Fibroblast of lung (primary cell): ENCODE results near the gene ABCD4. TPM values are rescaled to one million over a fixed set of nuclear protein-coding genes. Genes with fewer than 3 reads are reported as not detected.

Experiments used
- DNase-seq, 2 donors: peaks; one replicate each; pipeline versions ENCODE4 v3.0.0 to v3.0.0-alpha.2; 2010; ENCODE audit warnings: low read depth in 2 of 2
- H2AFZ ChIP-seq: 2 replicates; pipeline ENCODE4 v1.5.1; 2012; ENCODE audit warnings: low read length, control low read depth, inconsistent platforms
- H3K27ac ChIP-seq: 2 replicates; pipeline ENCODE4 v1.5.1; 2011; ENCODE audit warnings: low read length, control low read depth; ENCODE audit not compliant: insufficient read depth
- H3K27me3 ChIP-seq: 2 replicates; pipeline ENCODE4 v1.5.1; 2011; ENCODE audit warnings: mild to moderate bottlenecking, low read length; ENCODE audit not compliant: control insufficient read depth, insufficient read depth
- H3K36me3 ChIP-seq: 2 replicates; pipeline ENCODE4 v1.5.1; 2011; ENCODE audit warnings: low read length; ENCODE audit not compliant: control insufficient read depth, insufficient read depth
- H3K4me1 ChIP-seq: 2 replicates; pipeline ENCODE4 v1.5.1; 2011; ENCODE audit warnings: low read length; ENCODE audit not compliant: control insufficient read depth, insufficient read depth; ENCODE audit errors: extremely low read depth
- H3K4me2 ChIP-seq: 2 replicates; pipeline ENCODE4 v1.5.1; 2011; ENCODE audit warnings: low read length, control low read depth; ENCODE audit not compliant: insufficient read depth; ENCODE audit errors: extremely low read depth
- H3K4me3 ChIP-seq, 4 experiments: fragments of 200-600 bp in 1 of 4; sonication (generic) in 1 of 4; replicated peaks in 1 of 4; 2 replicates each; pipeline ENCODE4 v1.5.1; 2011 to 2016; ENCODE audit warnings: low read length in 4 of 4, low read depth in 3 of 4, mild to moderate bottlenecking in 3 of 4, control low read depth in 2 of 4, inconsistent platforms in 1 of 4, mixed read lengths in 1 of 4; ENCODE audit not compliant: insufficient read depth in 1 of 4; ENCODE audit errors: control extremely low read depth in 1 of 4
- H3K79me2 ChIP-seq: 2 replicates; pipeline ENCODE4 v1.5.1; 2012; ENCODE audit warnings: mild to moderate bottlenecking, low read length, inconsistent platforms; ENCODE audit not compliant: control insufficient read depth, insufficient read depth
- H3K9ac ChIP-seq: 2 replicates; pipeline ENCODE4 v1.5.1; 2011; ENCODE audit warnings: mild to moderate bottlenecking, low read length, control low read depth; ENCODE audit not compliant: insufficient read depth
- H3K9me3 ChIP-seq: 2 replicates; pipeline ENCODE4 v1.5.1; 2012; ENCODE audit warnings: low read depth, low read length; ENCODE audit not compliant: control insufficient read depth, insufficient read depth
- H4K20me1 ChIP-seq: 2 replicates; pipeline ENCODE4 v1.5.1; 2011; ENCODE audit warnings: low read length; ENCODE audit not compliant: control insufficient read depth, insufficient read depth; ENCODE audit errors: extremely low read depth
- EZH2 ChIP-seq: IDR thresholded peaks from 2 replicates; pipeline ENCODE4 v1.5.1; 2012; ENCODE audit warnings: low read length, control low read depth, mild to moderate bottlenecking; ENCODE audit errors: missing control alignments
- polyA plus RNA-seq, 2 donors: library from polyadenylated mRNA; depleted of rRNA in 1 of 2; stranded (reverse) in 1 of 2; unstranded in 1 of 2; fragments of >200 nt; gene quantifications; 2 replicates each; pipeline ENCODE4 v1.2.1, GENCODE V29; 2011 to 2012; ENCODE audit warnings: missing spikeins in 1 of 2
- total RNA-seq: library from RNA; depleted of rRNA; stranded (reverse); fragments of >200 nt; gene quantifications from 2 replicates; pipeline ENCODE4 v1.2.1, GENCODE V29; 2014
- TF ChIP-seq, protein P1 (sequence below), 2 donors: IDR thresholded peaks in 1 of 2; conservative IDR thresholded peaks in 1 of 2; 1 replicate in 1 of 2; 2 replicates in 1 of 2; pipeline ENCODE4 v1.5.1; 2011 to 2012; ENCODE audit warnings: low read length in 2 of 2, control low read depth in 1 of 2, inconsistent platforms in 1 of 2, low read depth in 1 of 2, mild to moderate bottlenecking in 1 of 2

The ABCD4 gene
- total and polyA plus RNA-seq, 2 donors (not counting 1 experiment from before 2014, with no cell fraction given): 12.6 to 26.9 TPM

DNA sequence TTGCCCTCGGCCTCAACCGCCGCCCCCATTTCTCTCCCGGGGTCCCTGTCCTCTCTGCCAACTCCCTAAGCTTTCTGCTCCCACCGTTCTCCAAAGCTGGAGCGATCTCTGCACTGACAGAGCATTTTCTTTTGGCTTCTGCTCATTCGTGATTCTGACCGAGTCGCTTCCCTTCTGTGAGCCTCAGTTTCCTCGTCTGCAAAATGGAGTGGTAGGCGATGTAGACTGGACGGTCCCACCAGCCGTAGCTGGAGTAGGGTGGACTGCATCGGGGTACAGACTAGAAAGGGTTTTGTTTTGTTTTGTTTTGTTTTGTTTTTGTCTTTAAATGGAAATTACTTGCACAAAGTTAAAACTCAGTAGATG, 61.1 kb downstream of the ABCD4 start:
- peak in 1 of 2 donors; percentile 4 for DNase-seq
- no peaks in the 10 kb centered on the region for H3K36me3 ChIP-seq
- no peaks in the 10 kb centered on the region for H3K4me1 ChIP-seq
- H3K27me3 ChIP-seq: peaks cover 76% of the 10 kb centered on the region
- no peaks in the 10 kb centered on the region for H3K9me3 ChIP-seq
- no peak overlapping the region for H3K27ac ChIP-seq
- no peak overlapping the region for H3K9ac ChIP-seq
- peak; percentile 93 for TF ChIP-seq EZH2
- TF ChIP-seq, protein P1, sequence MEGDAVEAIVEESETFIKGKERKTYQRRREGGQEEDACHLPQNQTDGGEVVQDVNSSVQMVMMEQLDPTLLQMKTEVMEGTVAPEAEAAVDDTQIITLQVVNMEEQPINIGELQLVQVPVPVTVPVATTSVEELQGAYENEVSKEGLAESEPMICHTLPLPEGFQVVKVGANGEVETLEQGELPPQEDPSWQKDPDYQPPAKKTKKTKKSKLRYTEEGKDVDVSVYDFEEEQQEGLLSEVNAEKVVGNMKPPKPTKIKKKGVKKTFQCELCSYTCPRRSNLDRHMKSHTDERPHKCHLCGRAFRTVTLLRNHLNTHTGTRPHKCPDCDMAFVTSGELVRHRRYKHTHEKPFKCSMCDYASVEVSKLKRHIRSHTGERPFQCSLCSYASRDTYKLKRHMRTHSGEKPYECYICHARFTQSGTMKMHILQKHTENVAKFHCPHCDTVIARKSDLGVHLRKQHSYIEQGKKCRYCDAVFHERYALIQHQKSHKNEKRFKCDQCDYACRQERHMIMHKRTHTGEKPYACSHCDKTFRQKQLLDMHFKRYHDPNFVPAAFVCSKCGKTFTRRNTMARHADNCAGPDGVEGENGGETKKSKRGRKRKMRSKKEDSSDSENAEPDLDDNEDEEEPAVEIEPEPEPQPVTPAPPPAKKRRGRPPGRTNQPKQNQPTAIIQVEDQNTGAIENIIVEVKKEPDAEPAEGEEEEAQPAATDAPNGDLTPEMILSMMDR (conservative IDR thresholded peaks at IDR 0.05 in 1 of 2, IDR thresholded peaks at IDR 0.05 in 1 of 2; ENCODE audit: low read depth in 1 of 2, low read length in 2 of 2): no peak
- no peak overlapping the region for H2AFZ ChIP-seq
- no peaks in the 10 kb centered on the region for H3K79me2 ChIP-seq
- no peaks in the 10 kb centered on the region for H4K20me1 ChIP-seq
- no peak overlapping the region for H3K4me3 ChIP-seq
- H3K4me2 ChIP-seq: no peak overlapping the region

DNA sequence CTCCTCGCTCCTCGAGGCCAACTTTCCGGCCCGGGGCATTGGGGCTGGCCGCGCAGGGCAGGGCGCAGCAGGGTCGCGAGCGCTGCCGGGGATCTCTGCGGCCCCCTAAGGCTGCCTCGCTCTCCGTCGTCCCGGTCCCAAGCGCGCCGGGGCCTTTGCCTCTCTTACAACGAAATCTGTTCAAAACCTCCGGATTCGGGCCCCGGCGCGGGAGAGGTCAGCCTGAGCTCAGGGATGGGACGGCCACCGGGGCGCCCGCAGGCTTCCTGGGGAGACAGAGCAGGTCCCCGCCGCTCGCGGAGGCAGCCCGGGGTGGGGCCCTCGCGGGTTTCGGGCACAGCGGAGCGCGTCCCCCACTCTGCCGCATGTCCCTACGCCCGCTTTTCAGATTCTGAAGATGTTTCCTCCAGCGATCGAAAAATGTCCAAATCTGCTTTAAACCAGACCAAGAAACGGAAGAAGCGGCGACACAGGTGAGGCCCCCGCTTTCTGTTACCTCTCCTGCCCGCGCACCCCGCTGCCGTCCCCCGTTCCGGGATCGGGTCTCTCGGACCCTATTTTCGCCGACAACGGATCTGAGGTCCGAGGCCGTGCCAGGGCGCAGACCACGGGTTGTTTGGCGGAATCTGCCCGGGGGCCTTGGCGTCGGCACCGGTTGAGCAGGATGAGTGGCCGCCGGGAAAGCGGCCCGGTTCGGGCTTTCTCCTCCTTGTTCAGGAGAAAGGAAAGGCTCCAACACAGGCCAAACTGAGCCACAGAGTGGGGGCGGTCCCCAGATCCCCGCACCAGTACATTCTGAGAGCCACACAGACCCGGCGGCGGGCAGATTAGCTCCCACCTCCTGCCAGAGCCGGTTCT, 61.7 kb downstream of the ABCD4 start:
- no peaks in the 10 kb centered on the region for H3K4me1 ChIP-seq
- H2AFZ ChIP-seq: no peak overlapping the region
- peak in 1 of 2 donors; percentile 15 for DNase-seq
- H3K4me2 ChIP-seq: no peak overlapping the region
- no peak overlapping the region for H3K9ac ChIP-seq
- no peaks in the 10 kb centered on the region for H3K79me2 ChIP-seq
- peaks cover 73% of the 10 kb centered on the region for H3K27me3 ChIP-seq
- H3K4me3 ChIP-seq: no peak overlapping the region
- H4K20me1 ChIP-seq: no peaks in the 10 kb centered on the region
- no peak overlapping the region for H3K27ac ChIP-seq
- H3K36me3 ChIP-seq: no peaks in the 10 kb centered on the region
- TF ChIP-seq, protein P1 (conservative IDR thresholded peaks at IDR 0.05 in 1 of 2, IDR thresholded peaks at IDR 0.05 in 1 of 2; ENCODE audit: low read depth in 1 of 2, low read length in 2 of 2): no peak
- TF ChIP-seq EZH2: peak; percentile 96
- no peaks in the 10 kb centered on the region for H3K9me3 ChIP-seq

DNA sequence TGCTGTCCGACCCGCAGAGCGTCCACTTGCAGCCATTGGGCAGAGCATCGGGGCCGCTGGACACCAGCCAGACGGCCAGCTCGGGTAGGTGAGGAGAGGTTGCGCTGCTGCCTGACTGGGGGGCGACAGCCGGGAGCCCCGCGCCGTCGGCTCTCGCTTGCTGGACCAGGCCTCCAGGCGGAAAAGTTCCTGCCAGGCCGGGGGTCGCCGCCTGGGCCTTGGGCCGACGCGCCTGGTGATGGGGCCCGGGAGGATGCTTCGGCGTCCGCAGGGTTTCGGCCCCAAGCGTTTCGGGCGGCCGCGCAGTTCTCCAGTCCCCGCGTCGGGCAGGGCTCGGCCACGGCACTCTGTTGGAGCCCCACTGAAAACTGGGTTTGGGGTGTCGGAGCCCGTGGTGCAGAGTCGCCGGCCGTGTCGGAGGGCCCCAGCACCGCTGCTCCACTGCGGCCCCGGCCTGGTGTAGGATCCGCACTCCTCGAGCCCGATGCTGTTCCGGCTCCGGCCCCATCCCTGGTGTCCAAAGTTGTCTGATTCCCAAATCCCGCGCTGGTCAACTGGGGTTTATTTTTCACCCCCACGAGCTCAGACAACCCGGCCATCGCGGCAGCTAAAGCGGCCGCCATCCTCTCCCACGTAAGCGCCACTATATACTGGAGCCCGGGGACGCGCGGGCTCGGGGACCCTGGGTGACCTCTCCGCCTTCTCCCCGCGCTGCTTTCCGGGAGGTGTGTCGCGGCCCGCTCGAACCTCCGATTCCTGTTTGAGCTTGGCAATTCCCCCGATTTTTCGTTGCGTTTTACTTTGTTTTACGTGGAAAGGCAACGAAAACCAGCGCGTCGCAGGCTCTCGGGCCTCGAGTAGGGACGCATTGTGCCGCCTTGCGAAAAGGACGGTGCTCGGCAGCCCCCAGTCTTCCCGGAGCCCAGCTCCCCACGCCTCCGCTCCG, 62.6 kb downstream of the ABCD4 start:
- Histone ChIP-seq H3K27ac (no peak overlapping the region), H3K27me3 (peaks cover 74% of the 10 kb centered on the region), H4K20me1 (no peaks in the 10 kb centered on the region), H2AFZ (no peak overlapping the region), H3K4me2 (no peak overlapping the region), H3K4me3 (no peak overlapping the region), H3K36me3 (no peaks in the 10 kb centered on the region), H3K9me3 (no peaks in the 10 kb centered on the region), H3K4me1 (no peaks in the 10 kb centered on the region), H3K79me2 (no peaks in the 10 kb centered on the region), H3K9ac (no peak overlapping the region)
- peak in 1 of 2 donors; percentile 12 for DNase-seq
- TF ChIP-seq, protein P1 (conservative IDR thresholded peaks at IDR 0.05 in 1 of 2, IDR thresholded peaks at IDR 0.05 in 1 of 2; ENCODE audit: low read depth in 1 of 2, low read length in 2 of 2): no peak
- TF ChIP-seq EZH2: peak; percentile 100
